HEK293 (cell line): Measurements from ENCODE around the gene ABCA7.
"Not testable (repeated sequence)": the region's sequence is repeated elsewhere in the genome, so short reads cannot be mapped to it uniquely, and the experiment has no call there.

Experiments
- CTCF ChIA-PET: fragments of 350-600 bp; formaldehyde crosslinking; extraction: SDS; loops from one replicate; lab custom pipeline; 2021; ENCODE audit warnings: antibody characterized with exemption; lab: Yijun Ruan, JAX
- POLR2A ChIA-PET: fragments of 300-600 bp; formaldehyde crosslinking; extraction: SDS; loops from one replicate; lab custom pipeline; 2020; ENCODE audit warnings: antibody characterized with exemption, inconsistent platforms; lab: Yijun Ruan, JAX
- H3K27ac ChIP-seq: fragments of 200-500 bp; sonication (Bioruptor generic); 2 replicates; pipeline ENCODE4 v1.5.1; 2014; ENCODE audit warnings: low read depth, low read length, control low read depth, inconsistent platforms; ENCODE audit errors: extremely low read depth
- H3K36me3 ChIP-seq, 2 experiments: fragments of 200-500 bp in 1 of 2; sonication (Bioruptor generic) in 1 of 2; 1 replicate in 1 of 2; 2 replicates in 1 of 2; pipeline ENCODE4 v1.5.1; 2014 to 2017; ENCODE audit warnings: inconsistent platforms in 2 of 2, low read length in 2 of 2; ENCODE audit not compliant: control insufficient read depth in 2 of 2, insufficient read depth in 1 of 2
- H3K4me1 ChIP-seq: fragments of 200-500 bp; sonication (Bioruptor generic); 2 replicates; pipeline ENCODE4 v1.5.1; 2014; ENCODE audit warnings: mild to moderate bottlenecking, low read length, inconsistent platforms; ENCODE audit not compliant: control insufficient read depth, insufficient read depth
- H3K4me3 ChIP-seq: 2 replicates; pipeline ENCODE4 v1.5.1; 2011; ENCODE audit warnings: low read depth, mild to moderate bottlenecking, control low read depth, low read length, moderate library complexity
- H3K9me3 ChIP-seq: fragments of 200-500 bp; sonication (Bioruptor generic); 2 replicates; pipeline ENCODE4 v1.5.1; 2014; ENCODE audit warnings: low read depth, low read length, inconsistent platforms; ENCODE audit not compliant: control insufficient read depth, insufficient read depth
- PRDM1 ChIP-seq: fragments of 450-650 bp; formaldehyde crosslinking; IDR thresholded peaks from 2 replicates; pipeline ENCODE4; 2016; ENCODE audit warnings: missing biosample characterization, missing genetic modification characterization
- ZBTB17 ChIP-seq: fragments of 450-650 bp; formaldehyde crosslinking; IDR thresholded peaks from 2 replicates; pipeline ENCODE4 v1.5.1; 2016; ENCODE audit warnings: missing biosample characterization, missing genetic modification characterization
- ZBTB7A ChIP-seq: fragments of 450-650 bp; formaldehyde crosslinking; IDR thresholded peaks from 2 replicates; pipeline ENCODE4 v1.5.1; 2016; ENCODE audit warnings: low read depth, missing biosample characterization, missing genetic modification characterization
- ZFP3 ChIP-seq: fragments of 450-650 bp; formaldehyde crosslinking; IDR thresholded peaks from 2 replicates; pipeline ENCODE4 v1.5.1; 2016; ENCODE audit warnings: low read depth, missing biosample characterization, missing genetic modification characterization
- ZNF121 ChIP-seq: fragments of 450-650 bp; formaldehyde crosslinking; IDR thresholded peaks from 2 replicates; pipeline ENCODE4 v1.5.1; 2016; ENCODE audit warnings: missing biosample characterization, missing genetic modification characterization
- ZNF132 ChIP-seq: fragments of 450-650 bp; formaldehyde crosslinking; IDR thresholded peaks from 2 replicates; pipeline ENCODE4 v1.5.1; 2017; ENCODE audit warnings: missing biosample characterization, missing genetic modification characterization, borderline replicate concordance
- ZNF391 ChIP-seq: fragments of 450-650 bp; formaldehyde crosslinking; IDR thresholded peaks from 2 replicates; pipeline ENCODE4 v1.5.1; 2016; ENCODE audit warnings: low read depth, missing biosample characterization, missing genetic modification characterization, borderline replicate concordance
- ZNF423 ChIP-seq: fragments of 450-650 bp; formaldehyde crosslinking; IDR thresholded peaks from 2 replicates; pipeline ENCODE4 v1.5.1; 2016; ENCODE audit warnings: missing biosample characterization, missing genetic modification characterization
- ZNF48 ChIP-seq: fragments of 450-650 bp; formaldehyde crosslinking; IDR thresholded peaks from 2 replicates; pipeline ENCODE4 v1.5.1; 2016; ENCODE audit warnings: missing biosample characterization, missing genetic modification characterization
- ZNF664 ChIP-seq: fragments of 450-650 bp; formaldehyde crosslinking; IDR thresholded peaks from 2 replicates; pipeline ENCODE4 v1.5.1; 2016; ENCODE audit warnings: missing biosample characterization, missing genetic modification characterization
- TF ChIP-seq, protein P1 (sequence below): fragments of 450-650 bp; formaldehyde crosslinking; IDR thresholded peaks from 2 replicates; pipeline ENCODE4 v1.5.1; 2016; ENCODE audit warnings: missing biosample characterization, missing genetic modification characterization, borderline replicate concordance
- TF ChIP-seq, protein P2 (sequence below): fragments of 450-650 bp; formaldehyde crosslinking; IDR thresholded peaks from 2 replicates; pipeline ENCODE4 v1.5.1; 2016; ENCODE audit warnings: missing biosample characterization, missing genetic modification characterization
- TF ChIP-seq, protein P3 (sequence below): fragments of 450-650 bp; formaldehyde crosslinking; IDR thresholded peaks from 2 replicates; pipeline ENCODE4 v1.5.1; 2016; ENCODE audit warnings: missing biosample characterization, missing genetic modification characterization
- TF ChIP-seq, protein P4 (sequence below): fragments of 450-650 bp; formaldehyde crosslinking; IDR thresholded peaks from 2 replicates; pipeline ENCODE4 v1.5.0; 2017; ENCODE audit warnings: missing biosample characterization, missing genetic modification characterization, borderline replicate concordance

The ABCA7 gene

DNA sequence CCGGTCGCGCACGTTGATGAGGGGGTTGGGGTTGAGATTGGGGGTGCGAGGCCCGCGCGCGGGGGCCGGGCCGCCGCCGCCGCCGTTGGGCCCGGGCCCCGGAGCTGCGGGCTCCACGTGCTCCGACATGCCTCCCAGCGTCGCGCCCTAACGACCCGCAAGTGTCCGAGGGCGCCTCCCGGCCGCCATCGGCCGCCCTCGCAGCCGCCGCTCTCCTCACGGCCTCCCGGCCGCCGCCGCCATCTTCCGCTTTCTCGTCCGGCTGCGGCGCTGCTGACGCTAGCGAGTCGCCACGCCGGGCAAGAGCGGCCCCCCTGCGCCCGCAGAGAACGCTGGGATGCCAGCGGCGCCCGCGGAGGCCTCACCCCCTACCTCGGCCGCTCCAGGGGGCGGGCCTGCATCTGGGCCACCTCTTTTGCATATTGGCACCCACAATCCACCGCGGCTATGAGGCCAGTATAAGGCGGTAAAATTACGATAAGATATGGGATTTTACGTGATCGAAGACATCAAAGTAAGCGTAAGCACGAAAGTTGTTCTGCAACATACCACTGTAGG lies 19.0 kb upstream of the ABCA7 start, which contains the start of gene TMEM259 (continued):
- TF ChIP-seq ZBTB7A (tag by site-specific recombination), result no peak
- TF ChIP-seq, protein P1, sequence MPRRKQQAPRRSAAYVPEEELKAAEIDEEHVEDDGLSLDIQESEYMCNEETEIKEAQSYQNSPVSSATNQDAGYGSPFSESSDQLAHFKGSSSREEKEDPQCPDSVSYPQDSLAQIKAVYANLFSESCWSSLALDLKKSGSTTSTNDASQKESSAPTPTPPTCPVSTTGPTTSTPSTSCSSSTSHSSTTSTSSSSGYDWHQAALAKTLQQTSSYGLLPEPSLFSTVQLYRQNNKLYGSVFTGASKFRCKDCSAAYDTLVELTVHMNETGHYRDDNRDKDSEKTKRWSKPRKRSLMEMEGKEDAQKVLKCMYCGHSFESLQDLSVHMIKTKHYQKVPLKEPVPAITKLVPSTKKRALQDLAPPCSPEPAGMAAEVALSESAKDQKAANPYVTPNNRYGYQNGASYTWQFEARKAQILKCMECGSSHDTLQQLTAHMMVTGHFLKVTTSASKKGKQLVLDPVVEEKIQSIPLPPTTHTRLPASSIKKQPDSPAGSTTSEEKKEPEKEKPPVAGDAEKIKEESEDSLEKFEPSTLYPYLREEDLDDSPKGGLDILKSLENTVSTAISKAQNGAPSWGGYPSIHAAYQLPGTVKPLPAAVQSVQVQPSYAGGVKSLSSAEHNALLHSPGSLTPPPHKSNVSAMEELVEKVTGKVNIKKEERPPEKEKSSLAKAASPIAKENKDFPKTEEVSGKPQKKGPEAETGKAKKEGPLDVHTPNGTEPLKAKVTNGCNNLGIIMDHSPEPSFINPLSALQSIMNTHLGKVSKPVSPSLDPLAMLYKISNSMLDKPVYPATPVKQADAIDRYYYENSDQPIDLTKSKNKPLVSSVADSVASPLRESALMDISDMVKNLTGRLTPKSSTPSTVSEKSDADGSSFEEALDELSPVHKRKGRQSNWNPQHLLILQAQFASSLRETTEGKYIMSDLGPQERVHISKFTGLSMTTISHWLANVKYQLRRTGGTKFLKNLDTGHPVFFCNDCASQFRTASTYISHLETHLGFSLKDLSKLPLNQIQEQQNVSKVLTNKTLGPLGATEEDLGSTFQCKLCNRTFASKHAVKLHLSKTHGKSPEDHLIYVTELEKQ (tag by site-specific recombination), result no peak
- TF ChIP-seq, protein P2, sequence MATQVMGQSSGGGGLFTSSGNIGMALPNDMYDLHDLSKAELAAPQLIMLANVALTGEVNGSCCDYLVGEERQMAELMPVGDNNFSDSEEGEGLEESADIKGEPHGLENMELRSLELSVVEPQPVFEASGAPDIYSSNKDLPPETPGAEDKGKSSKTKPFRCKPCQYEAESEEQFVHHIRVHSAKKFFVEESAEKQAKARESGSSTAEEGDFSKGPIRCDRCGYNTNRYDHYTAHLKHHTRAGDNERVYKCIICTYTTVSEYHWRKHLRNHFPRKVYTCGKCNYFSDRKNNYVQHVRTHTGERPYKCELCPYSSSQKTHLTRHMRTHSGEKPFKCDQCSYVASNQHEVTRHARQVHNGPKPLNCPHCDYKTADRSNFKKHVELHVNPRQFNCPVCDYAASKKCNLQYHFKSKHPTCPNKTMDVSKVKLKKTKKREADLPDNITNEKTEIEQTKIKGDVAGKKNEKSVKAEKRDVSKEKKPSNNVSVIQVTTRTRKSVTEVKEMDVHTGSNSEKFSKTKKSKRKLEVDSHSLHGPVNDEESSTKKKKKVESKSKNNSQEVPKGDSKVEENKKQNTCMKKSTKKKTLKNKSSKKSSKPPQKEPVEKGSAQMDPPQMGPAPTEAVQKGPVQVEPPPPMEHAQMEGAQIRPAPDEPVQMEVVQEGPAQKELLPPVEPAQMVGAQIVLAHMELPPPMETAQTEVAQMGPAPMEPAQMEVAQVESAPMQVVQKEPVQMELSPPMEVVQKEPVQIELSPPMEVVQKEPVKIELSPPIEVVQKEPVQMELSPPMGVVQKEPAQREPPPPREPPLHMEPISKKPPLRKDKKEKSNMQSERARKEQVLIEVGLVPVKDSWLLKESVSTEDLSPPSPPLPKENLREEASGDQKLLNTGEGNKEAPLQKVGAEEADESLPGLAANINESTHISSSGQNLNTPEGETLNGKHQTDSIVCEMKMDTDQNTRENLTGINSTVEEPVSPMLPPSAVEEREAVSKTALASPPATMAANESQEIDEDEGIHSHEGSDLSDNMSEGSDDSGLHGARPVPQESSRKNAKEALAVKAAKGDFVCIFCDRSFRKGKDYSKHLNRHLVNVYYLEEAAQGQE (tag by site-specific recombination), result no peak
- TF ChIP-seq ZNF423, result peak; percentile 98

DNA sequence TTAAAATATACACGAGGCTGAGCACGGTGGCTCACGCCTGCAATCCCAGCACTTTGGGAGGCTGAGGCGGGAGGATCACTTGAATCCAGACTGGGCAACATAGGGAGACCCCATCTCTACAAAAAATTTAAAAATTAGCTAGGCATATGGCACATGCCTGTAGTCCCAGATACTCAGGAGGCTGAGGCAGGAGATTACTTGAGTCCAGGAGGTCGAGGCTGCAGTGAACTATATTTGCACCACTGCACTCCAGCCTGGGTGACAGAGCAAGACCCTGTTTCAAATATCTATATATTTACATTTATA lies 16.1 kb upstream of the ABCA7 start:
- POLR2A ChIA-PET, H3K27ac ChIP-seq, H3K4me3 ChIP-seq, H3K9me3 ChIP-seq, H3K4me1 ChIP-seq, H3K36me3 ChIP-seq, CTCF ChIA-PET: not testable (repeated sequence)
- TF ChIP-seq ZNF121 (tag by site-specific recombination), result peak; percentile 75; the same call in 1 of the 2 replicates

DNA sequence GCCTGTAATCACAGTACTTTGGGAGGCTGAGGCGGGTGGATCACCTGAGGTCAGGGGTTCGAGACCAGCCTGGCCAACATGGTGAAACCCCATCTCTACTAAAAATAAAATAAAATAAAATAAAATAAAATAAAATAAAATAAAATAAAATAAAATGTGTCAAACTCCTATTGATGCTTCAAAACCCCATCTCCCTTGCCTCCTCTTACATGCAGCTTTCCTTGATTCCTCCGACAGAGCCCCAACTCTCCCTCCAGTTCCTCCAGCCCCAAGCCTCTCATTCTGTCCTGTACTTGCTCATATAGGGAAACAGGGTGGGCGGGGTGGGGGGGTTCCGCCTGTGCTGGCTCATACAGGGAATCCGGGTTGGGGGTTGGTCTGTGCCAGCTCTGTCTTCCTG lies 14.8 kb upstream of the ABCA7 start:
- ChIA-PET POLR2A (interaction anchor here (1.1 to 6.2 kb wide), 3 partner anchors 15 to 60 kb away, joined by 3 to 60 read pairs (median 18); partner anchors contain the start of gene ABCA7), CTCF (interaction anchor here (0.5 to 2.6 kb wide), 2 partner anchors 40 to 222 kb away, joined by 3 to 11 read pairs; no protein-coding TSS in a partner anchor)
- not testable (repeated sequence) for H3K4me1 ChIP-seq, H3K36me3 ChIP-seq, H3K9me3 ChIP-seq, H3K4me3 ChIP-seq, H3K27ac ChIP-seq
- TF ChIP-seq ZFP3 (tag by site-specific recombination), result peak; percentile 85

DNA sequence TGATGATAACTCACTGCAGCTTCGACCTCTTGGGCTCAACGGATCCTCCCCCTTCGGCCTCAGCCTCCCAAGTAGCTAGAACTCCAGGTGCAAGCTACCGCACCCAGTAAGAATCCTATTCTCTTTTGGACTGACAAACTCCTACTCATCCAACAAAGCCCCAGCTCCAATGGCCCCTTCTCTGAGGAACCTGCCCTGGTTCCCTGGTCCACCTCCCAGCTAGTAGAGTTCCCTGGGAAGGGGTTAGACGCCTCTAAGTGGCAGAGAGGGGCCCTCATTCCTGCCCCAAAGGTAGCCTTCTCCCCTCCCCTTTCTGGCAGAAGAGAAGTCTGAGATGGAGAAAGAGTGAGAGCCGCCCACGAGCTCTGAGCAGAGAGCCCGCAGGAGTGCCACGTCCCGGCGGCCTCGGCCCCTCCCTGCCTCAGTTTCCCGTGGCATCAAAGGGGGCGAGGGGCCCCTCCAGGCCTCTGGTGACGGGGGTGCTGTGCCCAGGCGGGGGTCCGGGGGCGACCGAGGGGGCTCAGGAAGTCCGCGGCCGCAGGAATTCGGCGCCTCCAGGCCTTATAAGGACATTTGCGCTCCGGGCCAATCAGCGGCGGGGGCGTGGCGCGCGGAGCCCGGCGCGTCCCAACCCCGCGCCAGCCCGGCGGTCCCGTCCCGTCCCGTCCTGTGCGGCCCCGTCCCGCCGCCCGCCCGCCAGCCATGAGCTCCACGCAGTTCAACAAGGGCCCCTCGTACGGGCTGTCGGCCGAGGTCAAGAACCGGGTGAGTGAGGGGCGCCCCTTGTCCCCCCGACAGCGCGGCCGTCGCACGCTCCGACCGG lies 13.7 kb upstream of the ABCA7 start, which contains the start of gene CNN2:
TSS of gene CNN2 (plus strand) at position 649 of the 823 bp plus-strand sequence. CDS start at position 703, 54 bp downstream.
- ChIA-PET POLR2A (interaction anchor here (0.5 to 6.2 kb wide), 9 partner anchors 9 to 266 kb away, joined by 3 to 60 read pairs (median 4); partner anchors contain the start of genes ABCA7 and CIRBP), CTCF (interaction anchor here (0.7 to 2.6 kb wide), 4 partner anchors 25 to 81 kb away, joined by 3 to 11 read pairs (median 4); partner anchors contain the start of gene GRIN3B)
- peak within 1 kb of the TSS; percentile 55 for H3K4me3 ChIP-seq
- H3K27ac ChIP-seq, result peak within 1 kb of the TSS; percentile 47
- no peaks in the 10 kb centered on the region for H3K36me3 ChIP-seq
- H3K9me3 ChIP-seq, result no peaks in the 10 kb centered on the region
- peaks cover 5% of the 10 kb centered on the region; the same call in 1 of the 2 replicates for H3K4me1 ChIP-seq
- TF ChIP-seq, protein P3, sequence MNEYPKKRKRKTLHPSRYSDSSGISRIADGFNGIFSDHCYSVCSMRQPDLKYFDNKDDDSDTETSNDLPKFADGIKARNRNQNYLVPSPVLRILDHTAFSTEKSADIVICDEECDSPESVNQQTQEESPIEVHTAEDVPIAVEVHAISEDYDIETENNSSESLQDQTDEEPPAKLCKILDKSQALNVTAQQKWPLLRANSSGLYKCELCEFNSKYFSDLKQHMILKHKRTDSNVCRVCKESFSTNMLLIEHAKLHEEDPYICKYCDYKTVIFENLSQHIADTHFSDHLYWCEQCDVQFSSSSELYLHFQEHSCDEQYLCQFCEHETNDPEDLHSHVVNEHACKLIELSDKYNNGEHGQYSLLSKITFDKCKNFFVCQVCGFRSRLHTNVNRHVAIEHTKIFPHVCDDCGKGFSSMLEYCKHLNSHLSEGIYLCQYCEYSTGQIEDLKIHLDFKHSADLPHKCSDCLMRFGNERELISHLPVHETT (tag by site-specific recombination), result no peak
- TF ChIP-seq ZBTB17 (tag by site-specific recombination), result peak; percentile 61
- TF ChIP-seq ZNF48 (tag by site-specific recombination), result no peak
- no peak for TF ChIP-seq ZNF132
- TF ChIP-seq, protein P4, sequence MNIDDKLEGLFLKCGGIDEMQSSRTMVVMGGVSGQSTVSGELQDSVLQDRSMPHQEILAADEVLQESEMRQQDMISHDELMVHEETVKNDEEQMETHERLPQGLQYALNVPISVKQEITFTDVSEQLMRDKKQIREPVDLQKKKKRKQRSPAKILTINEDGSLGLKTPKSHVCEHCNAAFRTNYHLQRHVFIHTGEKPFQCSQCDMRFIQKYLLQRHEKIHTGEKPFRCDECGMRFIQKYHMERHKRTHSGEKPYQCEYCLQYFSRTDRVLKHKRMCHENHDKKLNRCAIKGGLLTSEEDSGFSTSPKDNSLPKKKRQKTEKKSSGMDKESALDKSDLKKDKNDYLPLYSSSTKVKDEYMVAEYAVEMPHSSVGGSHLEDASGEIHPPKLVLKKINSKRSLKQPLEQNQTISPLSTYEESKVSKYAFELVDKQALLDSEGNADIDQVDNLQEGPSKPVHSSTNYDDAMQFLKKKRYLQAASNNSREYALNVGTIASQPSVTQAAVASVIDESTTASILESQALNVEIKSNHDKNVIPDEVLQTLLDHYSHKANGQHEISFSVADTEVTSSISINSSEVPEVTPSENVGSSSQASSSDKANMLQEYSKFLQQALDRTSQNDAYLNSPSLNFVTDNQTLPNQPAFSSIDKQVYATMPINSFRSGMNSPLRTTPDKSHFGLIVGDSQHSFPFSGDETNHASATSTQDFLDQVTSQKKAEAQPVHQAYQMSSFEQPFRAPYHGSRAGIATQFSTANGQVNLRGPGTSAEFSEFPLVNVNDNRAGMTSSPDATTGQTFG (tag by site-specific recombination), result no peak
- TF ChIP-seq ZNF391, result no peak
- no peak for TF ChIP-seq ZNF664 (tag by site-specific recombination)
- TF ChIP-seq PRDM1, result no peak
